AG09309 (cell line): ENCODE data around the gene CHADL.

Source experiments
- DNase-seq: peaks from one replicate; pipeline ENCODE4 v3.0.0-alpha.2; 2010; ENCODE audit warnings: low read depth
- H3K4me3 ChIP-seq: 2 replicates; pipeline ENCODE4 v1.5.1; 2011; ENCODE audit warnings: mild to moderate bottlenecking, low read depth, low read length, moderate library complexity; ENCODE audit not compliant: control insufficient read depth
- CTCF ChIP-seq: IDR thresholded peaks from 2 replicates; pipeline ENCODE4 v1.5.1; 2011; ENCODE audit warnings: mild to moderate bottlenecking, low read depth, low read length, inconsistent platforms; ENCODE audit not compliant: insufficient read depth, control insufficient read depth; ENCODE audit errors: missing control alignments

The CHADL gene

GRCh38 chr22:41256254-41257253 is 15.8 kb upstream of the CHADL start:
- peak; percentile 17 for DNase-seq
- peak; percentile 27 for TF ChIP-seq CTCF
- no peak overlapping the region for H3K4me3 ChIP-seq

- DNase-seq = no peak
- H3K4me3 ChIP-seq = no peak overlapping the region
Measured at GRCh38 chr22:41254230-41254629, 13.5 kb upstream of the CHADL start.

GRCh38 chr22:41252365-41252764 is 11.6 kb upstream of the CHADL start:
- no peak for TF ChIP-seq CTCF
- DNase-seq = no peak
- no peak overlapping the region for H3K4me3 ChIP-seq

More at GRCh38 chr22:41254230-41254629, 13.5 kb upstream of the CHADL start:
- no peak for TF ChIP-seq CTCF

GRCh38 chr22:41250127-41250526 is 9.4 kb upstream of the CHADL start:
- no peak overlapping the region for H3K4me3 ChIP-seq
- DNase-seq = no peak
- no peak for TF ChIP-seq CTCF

GRCh38 chr22:41249442-41249841 is 8.7 kb upstream of the CHADL start:
- TF ChIP-seq CTCF = no peak
- H3K4me3 ChIP-seq = no peak overlapping the region
- no peak for DNase-seq

- TF ChIP-seq CTCF = no peak
- no peak for DNase-seq
- H3K4me3 ChIP-seq = no peak overlapping the region
Measured at GRCh38 chr22:41248758-41249157, 8.0 kb upstream of the CHADL start.

- no peak for DNase-seq
- H3K4me3 ChIP-seq = no peak overlapping the region
- TF ChIP-seq CTCF = no peak
Measured at GRCh38 chr22:41248314-41248713, 7.6 kb upstream of the CHADL start.
